GM15510 (cell line): ENCODE measurements around the gene ZFC3H1.

Source experiments
- POLR2A ChIP-seq: IDR thresholded peaks from 3 replicates; pipeline ENCODE4 v1.6.1; 2011; ENCODE audit warnings: borderline replicate concordance; ENCODE audit not compliant: insufficient read length; ENCODE audit errors: extremely low read depth

ZFC3H1 gene

DNA sequence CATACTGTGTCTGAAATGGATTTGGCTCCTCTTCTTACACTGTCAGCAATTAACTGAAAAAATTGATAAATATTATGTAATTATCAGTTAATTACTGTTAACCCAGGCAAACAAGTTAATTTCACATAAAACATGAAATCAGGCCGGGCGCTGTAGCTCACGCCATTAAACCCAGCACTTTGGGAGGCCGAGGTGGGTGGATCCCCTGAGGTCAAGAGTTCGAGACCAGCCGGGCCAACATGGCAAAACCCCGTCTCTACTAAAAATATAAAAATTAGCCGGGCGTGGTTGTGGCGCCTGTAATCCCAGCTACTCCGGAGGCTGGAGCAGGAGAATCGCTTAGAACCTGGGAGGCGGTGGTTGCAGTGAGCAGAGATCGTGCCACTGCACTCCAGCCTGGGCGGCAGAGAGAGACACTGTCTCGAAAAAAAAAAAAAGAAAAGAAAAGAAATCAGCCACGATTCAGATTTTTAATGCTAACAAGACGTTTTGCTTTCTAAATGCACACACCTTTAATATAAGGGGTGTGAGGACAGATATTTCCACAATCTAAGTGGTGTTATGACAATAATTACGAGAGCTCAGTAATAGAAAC is 21.8 kb upstream of the ZFC3H1 start:
- TF ChIP-seq POLR2A: no peak

- no peak for TF ChIP-seq POLR2A
Observed at GRCh38 chr12:71684081-71684480, 20.4 kb upstream of the ZFC3H1 start.

DNA sequence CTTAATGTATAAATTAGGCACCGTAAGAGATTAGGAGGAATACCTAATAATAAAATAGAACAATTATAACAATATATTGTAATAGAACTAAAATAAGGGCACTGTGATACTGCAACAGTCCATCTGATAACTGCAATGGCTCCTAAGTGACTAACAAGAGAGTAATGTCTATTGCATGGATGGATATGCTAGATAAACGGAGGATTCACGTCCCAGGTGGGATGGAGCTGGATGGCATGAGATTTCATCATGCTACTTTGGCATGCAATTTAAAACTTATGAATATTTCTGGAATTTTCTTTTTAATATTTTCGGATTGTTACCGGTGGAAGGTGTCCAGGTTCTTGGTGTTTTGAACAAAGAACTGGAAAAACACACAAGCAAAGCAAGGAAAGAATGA is 20.0 kb upstream of the ZFC3H1 start:
- TF ChIP-seq POLR2A: no peak

DNA sequence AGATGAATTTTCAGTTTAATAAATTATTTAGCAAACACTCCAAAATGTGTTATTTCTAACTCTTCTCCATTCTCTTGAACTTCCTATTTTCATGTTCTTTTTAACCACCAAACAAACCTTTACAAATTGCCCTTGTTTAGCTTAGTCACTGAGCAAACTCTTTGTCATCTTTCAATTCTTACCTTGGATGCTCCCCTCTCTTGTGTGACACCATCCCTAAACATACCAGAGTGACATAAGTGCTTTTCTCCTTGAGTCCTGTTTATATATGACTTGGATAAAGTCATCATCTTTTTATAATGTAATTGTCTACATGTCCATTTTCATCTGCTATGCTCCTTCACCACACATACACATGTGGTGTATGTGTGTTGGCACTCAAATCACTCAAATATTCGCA is 18.8 kb upstream of the ZFC3H1 start:
- no peak for TF ChIP-seq POLR2A

DNA sequence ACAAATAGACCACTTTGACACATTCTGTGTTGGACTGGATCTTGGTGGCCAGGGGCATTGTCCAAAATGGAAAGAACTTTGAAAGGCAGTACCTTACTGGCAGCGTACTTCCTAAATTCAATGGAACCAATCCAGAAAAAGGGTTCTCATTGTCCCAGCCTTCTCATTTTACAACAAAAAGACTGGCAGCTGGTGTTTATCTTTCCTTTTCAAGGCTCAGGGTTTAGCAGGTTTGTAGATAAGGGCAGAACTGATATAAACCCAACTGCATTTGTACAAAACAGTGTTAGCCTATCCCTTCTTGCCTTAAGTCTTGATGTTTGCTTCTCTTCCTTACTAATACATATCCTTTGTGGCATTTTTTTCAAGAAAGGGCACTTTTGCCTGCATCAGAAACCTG is 8.2 kb upstream of the ZFC3H1 start:
- no peak for TF ChIP-seq POLR2A

- no peak for TF ChIP-seq POLR2A
Observed at GRCh38 chr12:71671311-71671710, 7.7 kb upstream of the ZFC3H1 start.

- TF ChIP-seq POLR2A: no peak
Observed at GRCh38 chr12:71666259-71666658, 2.6 kb upstream of the ZFC3H1 start.

DNA sequence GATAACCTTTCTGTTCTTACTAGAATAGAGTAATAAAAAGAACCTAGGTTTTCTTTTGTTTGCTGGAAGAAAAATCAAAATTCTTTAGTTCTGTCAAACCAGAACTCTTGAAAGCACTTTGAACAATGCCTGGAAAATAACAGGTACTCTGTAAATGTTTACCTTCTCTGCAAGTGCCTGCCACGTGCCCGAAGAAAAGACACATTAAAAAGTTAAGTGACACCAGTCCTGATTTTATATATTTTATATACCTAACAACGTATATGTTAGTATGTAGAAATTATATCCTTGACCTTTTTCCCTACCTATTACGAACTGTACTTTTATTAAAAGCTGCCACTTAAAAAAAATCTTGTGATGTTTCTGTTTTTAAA is 1.4 kb upstream of the ZFC3H1 start:
- TF ChIP-seq POLR2A: no peak

DNA sequence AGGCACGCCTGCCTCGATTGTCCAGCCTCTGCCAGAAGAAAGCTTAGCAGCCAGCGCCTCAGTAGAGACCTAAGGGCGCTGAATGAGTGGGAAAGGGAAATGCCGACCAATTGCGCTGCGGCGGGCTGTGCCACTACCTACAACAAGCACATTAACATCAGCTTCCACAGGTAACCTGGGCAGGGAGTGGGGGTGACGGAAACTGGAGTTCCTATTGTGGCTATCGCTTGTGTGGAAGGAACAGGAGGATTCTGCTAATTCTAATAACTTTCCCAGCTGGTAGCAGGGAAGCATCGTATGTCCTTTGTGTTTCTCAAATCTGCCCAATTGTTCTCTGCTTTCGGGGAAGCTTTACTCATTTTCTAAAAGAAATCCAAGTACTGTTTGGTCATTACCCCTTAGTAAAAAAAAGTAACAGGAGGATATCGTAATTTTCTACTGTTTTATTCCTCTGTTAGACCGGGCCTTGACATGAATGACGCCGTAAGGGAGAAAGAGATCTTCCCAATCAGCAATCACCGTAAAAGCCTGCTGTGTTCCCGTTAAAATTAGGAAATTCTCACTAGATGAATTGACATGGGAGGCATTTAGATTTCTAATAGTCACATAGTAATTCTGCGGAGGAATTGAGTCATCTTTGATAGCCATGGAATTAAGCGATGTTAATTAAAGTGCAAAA is 902 bp upstream of the ZFC3H1 start:
- peak; percentile 9 for TF ChIP-seq POLR2A

DNA sequence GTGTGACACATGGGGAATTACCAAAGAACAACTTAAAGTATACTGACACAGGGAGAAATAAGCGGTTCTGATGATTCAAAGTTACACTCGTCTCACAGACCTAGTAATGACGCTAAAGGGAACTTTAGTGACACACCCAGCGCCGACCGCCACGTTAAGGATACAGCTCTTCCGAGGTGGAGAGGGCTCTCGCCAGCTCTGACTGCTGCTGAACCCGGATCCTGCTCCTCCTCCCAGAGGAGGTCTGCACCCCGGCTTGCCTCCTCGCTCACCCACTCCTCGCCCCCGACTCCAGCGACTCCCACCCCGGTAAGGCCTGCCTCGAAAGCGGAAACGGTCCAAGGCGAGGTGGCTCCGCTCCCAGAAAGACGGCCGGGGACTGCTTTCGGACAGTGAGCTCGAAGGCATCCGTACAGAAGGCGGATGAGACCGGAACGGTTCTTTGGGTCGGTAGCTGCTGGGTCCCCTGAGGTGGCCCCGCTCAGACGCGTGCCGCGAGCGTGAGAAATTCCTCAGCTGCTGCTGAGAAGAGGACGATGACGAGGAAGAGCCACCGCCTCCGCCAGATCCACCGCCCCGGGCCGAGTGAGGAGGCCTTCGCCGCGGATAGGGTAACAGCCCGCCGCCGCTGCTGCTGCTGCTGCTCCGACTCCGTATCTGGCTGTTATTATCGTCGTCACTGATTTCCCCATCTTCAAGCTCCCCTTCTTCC is 643 bp downstream of the ZFC3H1 start:
- peak; percentile 32 for TF ChIP-seq POLR2A

GRCh38 chr12:71661977-71662530 is 1.6 kb downstream of the ZFC3H1 start:
- TF ChIP-seq POLR2A: no peak

DNA sequence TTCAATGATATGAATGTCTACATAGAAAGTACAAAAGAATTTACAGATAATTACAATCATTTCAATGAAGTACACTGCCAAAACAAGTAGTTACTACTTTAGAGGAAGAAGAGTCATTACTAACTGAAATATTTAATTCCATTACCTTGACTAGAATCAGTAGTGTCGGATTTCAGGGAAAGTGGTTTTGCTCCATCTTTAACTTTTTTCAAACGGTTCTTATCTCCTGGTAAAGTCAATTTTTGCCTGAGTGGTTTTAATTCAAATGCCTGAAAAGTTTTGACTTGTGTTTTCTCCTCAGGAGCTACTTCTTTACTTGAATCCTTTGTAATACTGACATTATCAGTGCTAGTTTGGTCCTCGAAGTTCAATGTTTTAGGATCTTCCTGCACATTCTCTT is 6.9 kb downstream of the ZFC3H1 start:
- TF ChIP-seq POLR2A: no peak

DNA sequence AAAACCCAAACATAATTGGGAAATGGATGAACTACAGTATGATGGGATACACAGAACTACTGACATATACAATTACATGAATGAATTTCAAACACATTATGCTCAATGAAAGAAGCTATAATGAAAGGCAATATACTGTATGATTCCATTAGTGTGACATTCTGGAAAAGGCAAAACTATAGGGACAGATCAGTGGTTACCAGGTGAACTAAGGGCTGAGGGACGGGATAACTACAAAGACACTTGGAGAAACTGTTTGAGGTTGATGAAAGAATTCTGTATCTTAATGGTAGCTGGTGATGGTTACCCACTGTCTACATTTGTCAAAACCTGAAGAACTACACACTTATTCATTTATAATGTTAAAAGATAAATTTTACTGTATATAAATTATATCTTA is 7.7 kb downstream of the ZFC3H1 start:
- no peak for TF ChIP-seq POLR2A

GRCh38 chr12:71655495-71655894 is 8.2 kb downstream of the ZFC3H1 start:
- TF ChIP-seq POLR2A: no peak

GRCh38 chr12:71654200-71654599 is 9.4 kb downstream of the ZFC3H1 start:
- no peak for TF ChIP-seq POLR2A

DNA sequence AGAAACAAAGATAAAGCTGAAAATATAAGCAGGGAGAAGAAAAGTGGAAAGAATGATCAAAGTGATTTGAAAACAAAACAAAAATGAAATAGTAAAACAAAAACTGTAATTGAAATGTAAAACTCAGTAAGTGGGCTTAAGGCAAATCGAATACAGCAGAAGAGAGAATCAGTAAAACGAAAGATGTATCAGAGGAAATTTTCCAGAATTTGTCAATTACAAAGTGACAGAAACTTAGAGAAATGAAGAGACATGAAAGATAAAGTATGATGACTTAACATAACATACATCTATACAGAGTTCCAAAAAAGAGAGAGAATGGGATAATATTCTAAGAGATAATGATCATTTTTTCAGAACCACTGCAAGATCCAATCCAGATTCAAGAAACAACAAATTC is 10.5 kb downstream of the ZFC3H1 start:
- no peak for TF ChIP-seq POLR2A
